ENCODE measurements around the gene PER1.
"Not testable (repeated sequence)": the region's sequence is repeated elsewhere in the genome, so short reads cannot be mapped to it uniquely, and the experiment has no call there.

PER1 gene

GRCh38 chr17:8152112-8152775 is at the start of gene PER1:
Gene PER1 (minus strand): TSS chr17:8152404. CDS start chr17:8150706, 1,698 bp downstream.
- DNase-seq (ENCODE audit: low read depth in 2 of 2) = peak in 1 of 2 donors; percentile 61

- no peak for DNase-seq (ENCODE audit: low read depth in 2 of 2)
These were observed 40.0 kb upstream of the PER1 start for GRCh38 chr17:8192070-8192815.

- no peak for DNase-seq (ENCODE audit: low read depth in 2 of 2)
These were observed 38.3 kb upstream of the PER1 start for GRCh38 chr17:8190506-8190905.

- peak; percentile 85 to 90 for DNase-seq (ENCODE audit: low read depth in 2 of 2)
These were observed 37.7 kb upstream of the PER1 start, which contains the start of gene BORCS6 for GRCh38 chr17:8189711-8190477. Gene BORCS6 (minus strand): TSS chr17:8190180. CDS start chr17:8190140, 40 bp downstream.

- DNase-seq (ENCODE audit: low read depth in 2 of 2) = no peak
These were observed 37.0 kb upstream of the PER1 start for GRCh38 chr17:8189041-8189710.

GRCh38 chr17:8188263-8188839 is 36.1 kb upstream of the PER1 start:
- no peak for DNase-seq (ENCODE audit: low read depth in 2 of 2)

- DNase-seq (ENCODE audit: low read depth in 2 of 2) = peak; percentile 79 to 86
These were observed 35.5 kb upstream of the PER1 start for GRCh38 chr17:8187517-8188262.

GRCh38 chr17:8186787-8187516 is 34.7 kb upstream of the PER1 start:
- peak; percentile 80 to 82 for DNase-seq (ENCODE audit: low read depth in 2 of 2)

GRCh38 chr17:8186446-8186786 is 34.2 kb upstream of the PER1 start:
- no peak for DNase-seq (ENCODE audit: low read depth in 2 of 2)

- peak; percentile 90 for DNase-seq (ENCODE audit: low read depth in 2 of 2)
These were observed 33.6 kb upstream of the PER1 start for GRCh38 chr17:8185582-8186445.

- DNase-seq (ENCODE audit: low read depth in 2 of 2) = no peak
These were observed 25.0 kb upstream of the PER1 start for GRCh38 chr17:8176998-8177731.

GRCh38 chr17:8176197-8176940 is 24.2 kb upstream of the PER1 start, which contains the start of gene TMEM107:
Gene TMEM107 (minus strand): TSS chr17:8176380. CDS start chr17:8176286, 94 bp downstream.
- DNase-seq (ENCODE audit: low read depth in 2 of 2) = peak; percentile 70 to 76

- no peak for DNase-seq (ENCODE audit: low read depth in 2 of 2)
These were observed 23.6 kb upstream of the PER1 start for GRCh38 chr17:8175795-8176196.

- no peak for DNase-seq (ENCODE audit: low read depth in 2 of 2)
These were observed 21.7 kb upstream of the PER1 start for GRCh38 chr17:8173871-8174322.

GRCh38 chr17:8173056-8173870 is 21.1 kb upstream of the PER1 start:
- peak in 1 of 2 donors; percentile 48 for DNase-seq (ENCODE audit: low read depth in 2 of 2)

- DNase-seq (ENCODE audit: low read depth in 2 of 2) = not testable (repeated sequence)
These were observed 18.0 kb upstream of the PER1 start for GRCh38 chr17:8170186-8170585.

- no peak for DNase-seq (ENCODE audit: low read depth in 2 of 2)
These were observed 15.3 kb upstream of the PER1 start for GRCh38 chr17:8167526-8167925.
